GM18870 (cell line): ENCODE results near the gene ZBTB25.

Source experiments
- ATAC-seq: cut with Tn5 transposase; IDR thresholded peaks from one replicate; pipeline ENCODE4 v1.9.1; 2021; ENCODE audit warnings: moderate library complexity; ENCODE audit not compliant: unreplicated experiment

The ZBTB25 gene

DNA sequence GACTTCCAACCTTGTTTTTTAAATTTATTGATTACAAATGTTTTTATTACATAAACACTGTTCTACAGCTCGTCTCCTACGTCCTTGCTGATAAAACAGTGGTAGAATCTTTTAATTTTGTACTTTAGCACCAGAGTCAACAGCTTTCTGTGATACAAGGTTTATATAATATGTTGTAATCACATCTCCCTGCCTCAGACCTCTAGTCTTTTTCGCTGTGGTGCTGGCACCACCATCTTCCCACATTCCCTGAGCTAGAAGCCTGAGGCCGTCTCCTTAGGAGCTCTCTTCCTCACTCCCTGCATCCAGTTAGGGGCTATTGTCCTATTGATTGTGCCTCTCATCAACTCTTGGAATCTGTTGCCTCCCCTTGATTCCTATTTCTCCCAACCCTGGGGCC lies 98.3 kb downstream of the ZBTB25 start:
- ATAC-seq = no peak

DNA sequence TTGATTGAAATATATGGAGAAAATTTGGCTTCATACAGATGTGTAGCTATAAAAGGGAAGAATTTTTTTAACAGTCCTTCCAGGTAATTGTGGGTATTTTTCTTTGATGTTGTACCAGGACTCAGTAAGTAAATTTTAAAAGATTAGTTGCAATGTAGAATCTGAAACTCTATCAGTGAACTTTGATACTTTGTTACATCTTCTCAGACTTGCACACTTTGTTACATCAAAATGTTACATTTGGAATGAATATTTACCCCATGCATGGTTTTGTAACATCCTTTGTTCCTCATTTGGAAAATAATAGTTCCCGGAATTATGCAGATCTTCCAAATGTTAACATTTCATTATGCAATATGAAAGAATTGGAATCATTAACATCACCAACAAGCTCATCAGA lies 101.7 kb downstream of the ZBTB25 start:
- ATAC-seq = no peak

DNA sequence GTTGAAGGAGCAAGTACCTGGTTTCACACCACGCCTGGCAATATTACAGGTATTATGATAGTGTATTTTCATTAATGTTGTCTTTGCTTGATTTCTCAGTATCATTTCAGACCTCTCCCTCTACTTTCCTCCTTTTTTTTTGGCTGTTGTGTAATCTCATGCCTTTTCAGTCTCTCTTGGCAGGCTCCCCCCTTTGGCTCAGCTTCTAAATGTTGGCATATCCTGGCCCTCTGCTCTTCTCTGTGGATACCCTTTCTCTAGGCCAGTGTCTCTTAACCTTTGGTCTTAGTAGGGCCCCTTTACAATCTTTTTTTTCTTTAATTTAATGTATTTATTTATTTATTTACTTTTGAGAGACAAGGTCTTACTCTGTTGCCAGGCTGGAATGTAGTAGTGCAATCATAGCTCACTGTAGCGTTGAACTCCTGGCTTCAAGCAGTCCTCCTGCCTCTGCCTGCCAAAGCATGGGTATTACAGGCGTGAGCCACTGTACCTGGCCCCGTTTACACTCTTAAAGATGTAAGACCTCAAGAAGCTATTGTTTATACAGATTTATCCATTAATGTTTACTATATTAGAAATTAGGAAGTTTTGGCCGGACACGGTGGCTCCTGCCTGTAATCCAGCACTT lies 102.7 kb downstream of the ZBTB25 start:
- no peak for ATAC-seq
